ENCODE results near the gene MXD4. TPM values are rescaled to one million over a fixed set of nuclear protein-coding genes. Genes with fewer than 3 reads are reported as not detected.

The MXD4 gene
- total RNA-seq, 1 donor from 2014 or later: 74.9 TPM

DNA sequence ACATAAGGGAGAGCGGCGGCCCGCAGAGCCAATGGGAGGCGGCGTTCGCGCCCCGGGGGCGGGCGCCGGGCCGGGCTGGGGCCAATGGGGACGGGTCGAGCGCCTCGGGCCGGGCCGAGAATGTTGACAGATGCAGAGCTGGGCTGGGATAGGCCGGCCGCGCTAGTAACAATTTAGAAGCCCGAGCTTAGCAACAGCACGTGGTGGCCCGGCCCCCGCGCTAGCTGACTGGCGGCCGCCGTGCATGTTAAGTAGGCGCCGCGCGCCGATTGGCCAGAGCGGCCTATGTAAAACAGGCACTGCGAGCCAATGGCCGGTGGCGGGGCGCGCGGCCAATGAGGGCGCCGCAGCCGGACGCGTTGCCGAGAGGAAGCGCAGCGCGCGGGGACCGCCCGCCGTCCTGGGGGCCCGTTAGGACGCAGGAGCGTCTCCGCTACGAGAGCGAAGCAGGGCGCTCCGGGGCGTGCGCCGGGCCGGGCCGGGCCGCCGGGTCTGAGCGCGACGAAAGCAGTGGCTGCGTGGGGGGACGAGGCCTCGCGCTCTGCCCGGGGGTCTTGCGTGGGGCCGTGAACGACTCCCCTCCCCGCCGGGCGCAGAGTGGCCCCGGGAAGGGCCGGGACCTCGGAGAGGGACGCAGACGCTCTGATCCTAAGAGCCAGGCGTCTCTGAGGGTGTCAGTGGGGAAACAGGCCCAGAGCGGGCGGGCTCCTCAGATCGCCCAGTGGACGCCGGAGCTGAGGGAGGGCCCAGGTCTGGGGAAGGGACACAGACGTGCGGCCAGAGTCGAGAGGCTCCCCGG, 435 bp upstream of the MXD4 start:
- no peak for TF ChIP-seq CTCF (IDR thresholded peaks at IDR 0.05)
- H3K27ac Mint-ChIP-seq (ENCODE audit: unreplicated experiment): peak overlapping the region; percentile 59
- no peaks in the 10 kb centered on the region for H3K27me3 Mint-ChIP-seq (ENCODE audit: unreplicated experiment)
- peaks cover 10% of the 10 kb centered on the region for H3K4me1 Mint-ChIP-seq (ENCODE audit: unreplicated experiment)
- H3K4me3 Mint-ChIP-seq (ENCODE audit: unreplicated experiment): peak overlapping the region; percentile 67
- peak; percentile 100 for DNase-seq (ENCODE audit: extremely low spot score, unreplicated experiment)
- H3K9me3 Mint-ChIP-seq (ENCODE audit: unreplicated experiment): no peaks in the 10 kb centered on the region
- no peaks in the 10 kb centered on the region for H3K36me3 Mint-ChIP-seq (ENCODE audit: unreplicated experiment)

DNA sequence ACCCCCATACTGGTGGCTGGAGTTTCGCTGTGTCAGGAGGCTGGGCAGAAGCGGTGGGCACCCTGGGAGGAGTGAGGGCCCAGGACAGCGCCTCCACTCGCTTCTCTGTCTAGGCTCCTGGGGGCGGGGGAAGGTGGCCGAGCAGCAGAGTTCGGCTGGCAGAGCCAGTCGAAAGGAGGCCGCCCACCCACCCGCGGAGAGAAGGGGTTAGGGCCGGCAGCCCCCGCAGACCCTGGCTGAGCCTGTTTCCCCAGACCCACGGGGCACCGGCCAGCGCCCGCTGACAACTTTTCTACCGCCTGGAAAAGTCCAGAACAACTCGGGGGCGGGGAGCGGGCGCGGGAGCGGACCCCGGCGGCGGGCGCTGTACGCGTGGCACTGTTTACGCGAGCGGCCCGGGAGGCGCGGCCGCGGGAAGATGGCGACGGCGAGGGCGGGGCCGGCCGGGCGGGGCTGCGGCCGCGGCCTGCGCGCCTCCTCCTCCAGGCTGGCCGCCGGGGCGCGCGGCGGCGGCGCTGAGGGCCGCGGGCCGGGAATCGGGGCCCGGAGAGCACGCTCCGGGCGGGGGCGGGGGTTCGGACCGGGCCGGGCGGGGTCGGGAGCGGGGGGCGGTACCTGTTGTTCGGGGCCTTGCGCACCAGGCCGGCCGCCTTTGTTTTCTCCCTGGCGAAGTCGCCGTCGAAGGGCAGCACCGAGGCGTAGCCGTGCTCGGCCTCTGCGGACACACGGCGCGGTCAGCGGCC, 628 bp downstream of the MXD4 start:
- peak overlapping the region; percentile 41 for H3K27ac Mint-ChIP-seq (ENCODE audit: unreplicated experiment)
- DNase-seq (ENCODE audit: extremely low spot score, unreplicated experiment): no peak
- no peaks in the 10 kb centered on the region for H3K27me3 Mint-ChIP-seq (ENCODE audit: unreplicated experiment)
- H3K4me3 Mint-ChIP-seq (ENCODE audit: unreplicated experiment): peak overlapping the region; percentile 75
- no peak for TF ChIP-seq CTCF (IDR thresholded peaks at IDR 0.05)
- peaks cover 14% of the 10 kb centered on the region for H3K4me1 Mint-ChIP-seq (ENCODE audit: unreplicated experiment)
- H3K9me3 Mint-ChIP-seq (ENCODE audit: unreplicated experiment): no peaks in the 10 kb centered on the region
- peaks cover 4% of the 10 kb centered on the region for H3K36me3 Mint-ChIP-seq (ENCODE audit: unreplicated experiment)

- no peaks in the 10 kb centered on the region for H3K27me3 Mint-ChIP-seq (ENCODE audit: unreplicated experiment)
- H3K9me3 Mint-ChIP-seq (ENCODE audit: unreplicated experiment): no peaks in the 10 kb centered on the region
- H3K36me3 Mint-ChIP-seq (ENCODE audit: unreplicated experiment): peaks cover 4% of the 10 kb centered on the region
- H3K4me1 Mint-ChIP-seq (ENCODE audit: unreplicated experiment): peaks cover 14% of the 10 kb centered on the region
- peak overlapping the region; percentile 75 for H3K4me3 Mint-ChIP-seq (ENCODE audit: unreplicated experiment)
- peak overlapping the region; percentile 7 for H3K27ac Mint-ChIP-seq (ENCODE audit: unreplicated experiment)
- DNase-seq (ENCODE audit: extremely low spot score, unreplicated experiment): peak; percentile 84
- TF ChIP-seq CTCF (IDR thresholded peaks at IDR 0.05): no peak
These were observed 1.4 kb downstream of the MXD4 start for GRCh38 chr4:2260344-2261109.

DNA sequence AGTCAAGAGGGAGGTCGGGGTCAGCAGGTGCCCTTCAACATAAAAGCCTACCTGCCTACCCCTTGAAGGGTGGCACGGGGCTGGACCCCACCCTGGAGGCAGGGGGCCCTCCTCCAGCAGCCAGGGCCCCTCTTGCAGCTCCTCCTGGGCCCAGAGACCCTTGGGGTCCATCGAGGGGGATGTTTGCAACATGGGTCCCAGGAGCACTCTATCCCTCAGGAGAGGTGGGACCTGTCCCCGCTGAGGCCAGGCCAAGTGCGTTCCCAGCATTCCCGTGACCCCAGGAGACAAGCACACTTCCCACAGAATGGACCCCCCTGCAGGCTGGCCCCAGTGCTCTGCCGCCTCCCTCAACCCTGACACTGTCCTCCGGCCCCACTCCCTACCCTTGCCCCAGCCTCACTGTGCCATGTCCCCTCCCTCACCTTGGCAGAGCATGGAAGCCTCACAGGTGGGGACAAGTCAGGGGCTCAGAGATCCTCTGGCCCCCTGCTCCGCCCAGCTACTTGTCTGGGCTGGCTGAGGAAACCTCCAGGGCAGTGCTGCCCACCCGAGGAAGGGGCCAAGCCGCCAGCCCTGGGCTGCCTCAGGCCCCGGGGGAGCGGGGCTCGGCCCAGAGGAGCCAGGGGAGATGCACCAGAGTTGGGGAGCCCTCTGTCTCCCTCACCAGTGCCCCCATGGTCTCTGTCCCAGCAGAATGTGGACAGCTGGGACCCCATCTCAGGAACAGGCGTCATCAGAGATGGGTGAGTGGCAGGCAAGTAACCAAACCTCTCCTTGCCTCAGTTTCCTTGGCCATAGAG, 2.2 kb downstream of the MXD4 start:
- Mint-ChIP-seq H3K27me3 (ENCODE audit: unreplicated experiment) (no peaks in the 10 kb centered on the region), H3K9me3 (ENCODE audit: unreplicated experiment) (no peaks in the 10 kb centered on the region), H3K4me1 (ENCODE audit: unreplicated experiment) (peaks cover 14% of the 10 kb centered on the region), H3K4me3 (ENCODE audit: unreplicated experiment) (peak overlapping the region; percentile 75), H3K27ac (ENCODE audit: unreplicated experiment) (no peak overlapping the region), H3K36me3 (ENCODE audit: unreplicated experiment) (peaks cover 4% of the 10 kb centered on the region)
- DNase-seq (ENCODE audit: extremely low spot score, unreplicated experiment): peak; percentile 82
- TF ChIP-seq CTCF (IDR thresholded peaks at IDR 0.05): no peak
